Adrenal gland (tissue), 12 donors: ENCODE measurements around the gene IL20. TPM values are rescaled to one million over a fixed set of nuclear protein-coding genes. Genes with fewer than 3 reads are reported as not detected.

ENCODE experiments used
- DNase-seq, 7 donors: peaks; one replicate each; pipeline ENCODE4 v3.0.0-alpha.2; 2019 to 2020
- H3K27ac ChIP-seq, 5 donors: fragments of 200-600 bp; sonication (generic) in 4 of 5; 1 replicate in 3 of 5; 2 replicates in 2 of 5; pipeline versions ENCODE4 v1.5.1 to v1.8.0; 2016 to 2020; ENCODE audit warnings: mild to moderate bottlenecking in 1 of 5
- H3K27me3 ChIP-seq: fragments of 200-600 bp; 2 replicates; pipeline ENCODE4 v1.8.0; 2021
- H3K36me3 ChIP-seq, 2 donors: fragments of 200-600 bp; replicated peaks in 1 of 2; 1 replicate in 1 of 2; 2 replicates in 1 of 2; pipeline versions ENCODE4 v1.5.1 to v1.8.0; 2018 to 2022
- H3K4me1 ChIP-seq, 2 donors: fragments of 200-600 bp; replicated peaks in 1 of 2; 1 replicate in 1 of 2; 2 replicates in 1 of 2; pipeline versions ENCODE4 v1.5.1 to v1.8.0; 2018 to 2021
- H3K4me3 ChIP-seq, 4 donors: fragments of 200-600 bp; sonication (generic) in 3 of 4; one replicate each; pipeline ENCODE4 v1.5.1; 2016 to 2018
- H3K9me3 ChIP-seq, 3 donors: fragments of 200-600 bp; sonication (generic) in 1 of 3; replicated peaks in 1 of 3; 1 replicate in 2 of 3; 2 replicates in 1 of 3; pipeline versions ENCODE4 v1.5.1 to v1.8.0; 2016 to 2021
- CTCF ChIP-seq, 6 experiments: fragments of 450-650 bp in 4 of 6; fragments of 200-600 bp in 2 of 6; sonication (generic) in 1 of 6; IDR thresholded peaks; 1 replicate in 5 of 6; 2 replicates in 1 of 6; pipeline versions ENCODE4 v1.5.1 to v1.8.0; 2016 to 2021; ENCODE audit warnings: antibody characterized with exemption in 6 of 6, mild to moderate bottlenecking in 2 of 6, moderate library complexity in 1 of 6
- POLR2A ChIP-seq, 2 donors: fragments of 450-650 bp; IDR thresholded peaks; one replicate each; pipeline ENCODE4 v1.6.1; 2017; ENCODE audit warnings: antibody characterized with exemption in 2 of 2, mild to moderate bottlenecking in 2 of 2, moderate library complexity in 1 of 2
- WGBS, 4 donors: extraction: QIAGEN DNeasy Blood & Tissue Kit in 2 of 4; methylation state at CpG; one replicate each; pipeline versions ENCODE4 v1.1.5 to v1.1.7; 2013 to 2017; 5-methylcytosine and 5-hydroxymethylcytosine counted together
- intact Hi-C, 2 donors: fragments of 100-400 bp; cut with DNase I; formaldehyde crosslinking; loops; one replicate each; pipeline versions ENCODE4 v1.14.1 to v1.15.0; 2022 to 2023
- polyA plus RNA-seq, 3 donors: library from polyadenylated mRNA; stranded (reverse); fragments of 200-250 nt in 2 of 3; fragments of 350-450 nt in 1 of 3; fragmentation: Illumina TruSeq in 1 of 3; extraction: RNeasy Lipid Tissue Mini Kit (QIAGEN cat#74804) in 1 of 3; gene quantifications; one replicate each; pipeline ENCODE4 v1.2.3, GENCODE V29; 2013 to 2014
- total RNA-seq, 9 donors: library from RNA; depleted of rRNA in 4 of 9; stranded (reverse); fragments of >200 nt in 4 of 9; fragments of 120-200 nt in 1 of 9; fragmentation: NEBNext Ultra II Directional in 1 of 9; extraction: Animal tissue kit (Norgen Biotek cat#: 25700) in 1 of 9; gene quantifications; one replicate each; pipeline versions ENCODE4 v1.1.0 to v1.2.4, GENCODE V29; 2013 to 2023
- donor health status: healthy with polysubstance abuse.
- donor health status: Bipolar disorder and iron deficiency.
- donor health status: DM: yes; HTN: yes; CAD: no.
- donor health status: DM: no; HTN: no; CAD: no.
- donor health status: DM: no; HTN: no; CAD: no.
- donor health status: DM: yes; HTN: yes; CAD: no.

The IL20 gene
- total and polyA plus RNA-seq, 12 donors = 0.13 to 0.53 (median 0.41) TPM; not detected in 9

GRCh38 chr1:206860165-206860564, 5.3 kb upstream of the IL20 start:
- H3K4me1 ChIP-seq = no peaks in the 10 kb centered on the region
- intact Hi-C loops = no loop called here
- no peaks in the 10 kb centered on the region for H3K36me3 ChIP-seq
- no peak overlapping the region for H3K27ac ChIP-seq
- H3K4me3 ChIP-seq = no peak overlapping the region
- H3K27me3 ChIP-seq = no peaks in the 10 kb centered on the region
- H3K9me3 ChIP-seq = no peaks in the 10 kb centered on the region
- 71 to 87% (median 74%) methylated on average over 4 of the region's 4 CpGs for WGBS, 4 donors
- TF ChIP-seq CTCF (IDR thresholded peaks at IDR 0.05) = no peak
- TF ChIP-seq POLR2A (IDR thresholded peaks at IDR 0.05) = no peak
- DNase-seq = no peak

DNA sequence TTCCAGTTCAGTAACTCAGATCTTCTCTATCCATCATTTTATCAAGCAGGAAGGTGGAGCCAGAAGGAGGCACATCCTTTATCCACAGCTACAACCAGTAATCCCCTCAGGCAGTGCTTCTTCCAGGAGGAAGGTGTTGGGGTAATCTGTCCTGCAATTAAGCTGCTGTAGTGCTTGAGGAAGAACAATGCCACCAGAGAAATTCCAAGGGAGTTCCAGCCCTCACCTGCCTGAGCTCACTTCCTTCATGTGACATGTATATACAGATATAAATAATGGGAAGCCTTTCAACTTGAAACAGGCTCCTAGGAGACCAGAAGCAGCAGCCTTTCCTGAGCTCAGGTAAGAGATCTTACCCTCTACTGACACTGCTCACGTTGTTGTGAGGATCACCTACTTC, 2.2 kb upstream of the IL20 start:
- no peaks in the 10 kb centered on the region for H3K9me3 ChIP-seq
- DNase-seq = no peak
- TF ChIP-seq POLR2A (IDR thresholded peaks at IDR 0.05) = no peak
- TF ChIP-seq CTCF (IDR thresholded peaks at IDR 0.05) = no peak
- H3K27me3 ChIP-seq = no peaks in the 10 kb centered on the region
- H3K27ac ChIP-seq = no peak overlapping the region
- 57 to 81% (median 78%) methylated on average over 1 of the region's 1 CpG for WGBS, 4 donors
- no peak overlapping the region for H3K4me3 ChIP-seq
- intact Hi-C loops = no loop called here
- H3K4me1 ChIP-seq = no peaks in the 10 kb centered on the region
- no peaks in the 10 kb centered on the region for H3K36me3 ChIP-seq

DNA sequence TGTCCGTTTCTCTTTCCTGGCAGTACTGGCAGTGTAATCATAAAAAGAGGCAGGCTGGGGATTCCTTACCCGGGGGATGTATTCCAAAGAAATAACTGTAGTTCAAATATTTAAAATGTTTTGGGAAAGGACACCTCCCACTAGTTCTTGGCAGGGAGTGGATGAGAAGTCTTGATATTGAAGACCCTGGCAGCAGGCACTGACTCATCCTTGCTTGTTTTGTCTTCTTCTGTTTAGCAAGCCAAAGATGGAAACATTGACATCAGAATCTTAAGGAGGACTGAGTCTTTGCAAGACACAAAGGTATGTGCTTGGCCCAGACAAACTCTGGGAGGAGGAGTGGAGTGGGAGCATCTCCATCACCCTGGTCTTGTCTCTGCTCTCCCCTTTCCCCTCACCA, 639 bp downstream of the IL20 start:
- H3K27me3 ChIP-seq = no peaks in the 10 kb centered on the region
- no peaks in the 10 kb centered on the region for H3K9me3 ChIP-seq
- H3K27ac ChIP-seq = no peak overlapping the region
- DNase-seq = no peak
- H3K4me3 ChIP-seq = no peak overlapping the region
- H3K36me3 ChIP-seq = no peaks in the 10 kb centered on the region
- TF ChIP-seq POLR2A (IDR thresholded peaks at IDR 0.05) = no peak
- no peak for TF ChIP-seq CTCF (IDR thresholded peaks at IDR 0.05)
- H3K4me1 ChIP-seq = no peaks in the 10 kb centered on the region
- intact Hi-C loops = loop anchor here in 1 of 2 donors (2.0 kb wide), 1 partner anchor 19 kb away; no protein-coding TSS in a partner anchor
- 53 to 75% (median 54%) methylated on average over 2 of the region's 2 CpGs for WGBS, 4 donors

DNA sequence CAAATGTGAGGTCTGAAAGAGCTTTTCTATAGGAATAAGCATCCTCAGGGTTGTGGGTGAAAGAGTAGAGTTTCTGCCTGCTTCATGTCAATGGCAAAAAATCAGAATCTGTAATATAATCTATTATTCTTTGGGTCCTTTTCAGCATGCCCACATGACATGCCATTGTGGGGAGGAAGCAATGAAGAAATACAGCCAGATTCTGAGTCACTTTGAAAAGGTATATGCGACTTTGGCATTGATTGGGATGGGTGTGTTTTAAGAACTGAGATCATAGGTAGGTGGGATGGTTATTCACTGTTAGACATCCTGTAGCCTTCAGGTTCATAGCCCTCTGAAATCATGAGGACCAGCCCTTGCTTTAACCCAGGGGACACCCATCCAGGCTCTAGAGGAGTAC, 1.8 kb downstream of the IL20 start:
- intact Hi-C loops = loop anchor here in 1 of 2 donors (2.0 kb wide), 1 partner anchor 18 kb away; no protein-coding TSS in a partner anchor
- H3K27me3 ChIP-seq = no peaks in the 10 kb centered on the region
- no peak for TF ChIP-seq CTCF (IDR thresholded peaks at IDR 0.05)
- no peak for TF ChIP-seq POLR2A (IDR thresholded peaks at IDR 0.05)
- no peaks in the 10 kb centered on the region for H3K36me3 ChIP-seq
- H3K4me1 ChIP-seq = no peaks in the 10 kb centered on the region
- no peaks in the 10 kb centered on the region for H3K9me3 ChIP-seq
- DNase-seq = no peak
- no peak overlapping the region for H3K27ac ChIP-seq
- H3K4me3 ChIP-seq = no peak overlapping the region
- WGBS, 4 donors = 87 to 93% (median 90%) methylated on average over 1 of the region's 1 CpG
